GM23338 (cell line): ENCODE results near the gene R3HDM2. TPM values are rescaled to one million over a fixed set of nuclear protein-coding genes. Genes with fewer than 3 reads are reported as not detected.
A peak's percentile ranks its signal among the peaks of the same experiment; 100 is the strongest.

Source experiments
- ATAC-seq: fragments of 200-7000 bp; cut with Tn5 transposase; 3 replicates; pipeline ENCODE4 v1.9.1; 2020
- DNase-seq: peaks from one replicate; pipeline ENCODE4 v3.0.0-alpha.2; 2015; ENCODE audit warnings: low spot score
- H2AFZ ChIP-seq: fragments of 200-600 bp; sonication (generic); 2 replicates; pipeline ENCODE4 v1.8.0; 2016; ENCODE audit warnings: antibody characterized with exemption, mild to moderate bottlenecking, moderate library complexity
- H3F3A ChIP-seq: fragments of 200-600 bp; sonication (generic); replicated peaks from 2 replicates; pipeline ENCODE4 v1.8.0; 2017; ENCODE audit warnings: antibody characterized with exemption, mixed run types, low read depth
- H3K27ac ChIP-seq: fragments of 200-600 bp; sonication (generic); 2 replicates; pipeline ENCODE4 v1.6.1; 2016; ENCODE audit warnings: low read depth
- H3K27me3 ChIP-seq: fragments of 200-600 bp; sonication (generic); 2 replicates; pipeline ENCODE4 v1.8.0; 2016; ENCODE audit warnings: mild to moderate bottlenecking, mixed run types, moderate library complexity; ENCODE audit not compliant: insufficient read depth
- H3K36me3 ChIP-seq: fragments of 200-600 bp; sonication (generic); 2 replicates; pipeline ENCODE4 v1.8.0; 2016; ENCODE audit warnings: mild to moderate bottlenecking; ENCODE audit not compliant: insufficient read depth
- H3K4me1 ChIP-seq: fragments of 200-600 bp; sonication (generic); 2 replicates; pipeline ENCODE4 v1.8.0; 2016; ENCODE audit warnings: mild to moderate bottlenecking, moderate library complexity; ENCODE audit not compliant: insufficient read depth
- H3K4me2 ChIP-seq: fragments of 200-600 bp; sonication (generic); 2 replicates; pipeline ENCODE4 v1.7.1; 2017; ENCODE audit warnings: mixed run types
- H3K4me3 ChIP-seq: fragments of 200-600 bp; sonication (generic); 2 replicates; pipeline ENCODE4 v1.6.1; 2016; ENCODE audit warnings: mixed run types
- H3K79me2 ChIP-seq: fragments of 200-600 bp; sonication (generic); replicated peaks from 2 replicates; pipeline ENCODE4 v1.8.0; 2017; ENCODE audit warnings: mild to moderate bottlenecking; ENCODE audit not compliant: insufficient read depth
- H3K9me2 ChIP-seq: fragments of 200-600 bp; sonication (generic); 2 replicates; pipeline ENCODE4 v1.8.0; 2017; ENCODE audit not compliant: insufficient read depth
- H4K20me1 ChIP-seq: fragments of 200-600 bp; sonication (generic); replicated peaks from 2 replicates; pipeline ENCODE4 v1.8.0; 2017; ENCODE audit warnings: mild to moderate bottlenecking; ENCODE audit not compliant: insufficient read depth
- H3K27ac Mint-ChIP-seq: 2 replicates; pipeline ENCODE4 v1.8.0; 2020; ENCODE audit warnings: inconsistent platforms, mild to moderate bottlenecking, moderate library complexity, mixed read lengths
- H3K27me3 Mint-ChIP-seq: 3 replicates; pipeline ENCODE4 v1.8.0; 2022; ENCODE audit warnings: low read depth, mild to moderate bottlenecking, moderate library complexity, mixed read lengths, inconsistent platforms; ENCODE audit not compliant: insufficient read depth, poor library complexity
- H3K36me3 Mint-ChIP-seq: 3 replicates; pipeline ENCODE4 v1.8.0; 2021; ENCODE audit warnings: low read depth, mild to moderate bottlenecking, inconsistent platforms, moderate library complexity, mixed read lengths
- H3K4me1 Mint-ChIP-seq: 3 replicates; pipeline ENCODE4 v1.8.0; 2020; ENCODE audit warnings: mild to moderate bottlenecking, inconsistent platforms, mixed read lengths
- H3K4me3 Mint-ChIP-seq: 3 replicates; pipeline ENCODE4 v1.8.0; 2021; ENCODE audit warnings: moderate library complexity, mild to moderate bottlenecking, inconsistent platforms, mixed read lengths
- H3K9me3 Mint-ChIP-seq: 3 replicates; pipeline ENCODE4 v1.8.0; 2020; ENCODE audit warnings: moderate library complexity, mild to moderate bottlenecking, inconsistent platforms, mixed read lengths
- EZH2phosphoT487 ChIP-seq: fragments of 200-600 bp; sonication (generic); IDR thresholded peaks from one replicate; pipeline ENCODE4 v1.8.1; 2018; ENCODE audit warnings: antibody characterized with exemption; ENCODE audit not compliant: unreplicated experiment
- JUNB ChIP-seq: IDR thresholded peaks from one replicate; pipeline ENCODE4 v1.6.1; 2016; ENCODE audit warnings: antibody characterized with exemption; ENCODE audit not compliant: unreplicated experiment
- NANOG ChIP-seq: IDR thresholded peaks from 2 replicates; pipeline ENCODE4 v1.6.1; 2016; ENCODE audit warnings: antibody characterized with exemption, borderline replicate concordance
- polyA plus RNA-seq: library from polyadenylated mRNA; unstranded; fragments of >200 nt; fragmentation: Nextera tagmentation; extraction: Ambion mirVana; gene quantifications from 2 replicates; pipeline ENCODE4 v1.2.1, GENCODE V29; 2016
- total RNA-seq: library from RNA; depleted of rRNA; stranded (reverse); fragments of >200 nt; shearing (Covaris generic); gene quantifications from 2 replicates; pipeline ENCODE4 v1.2.3, GENCODE V29; 2014
- TF ChIP-seq, protein P1 (sequence below): IDR thresholded peaks from 2 replicates; pipeline ENCODE4 v1.6.1; 2016; ENCODE audit warnings: antibody characterized with exemption
- TF ChIP-seq, protein P2 (sequence below), 2 experiments: fragments of 200-600 bp in 1 of 2; sonication (generic) in 1 of 2; conservative IDR thresholded peaks; 2 replicates each; pipeline versions ENCODE4 v1.5.1 to v1.6.1; 2016 to 2017; ENCODE audit warnings: antibody characterized with exemption in 2 of 2, low read depth in 2 of 2, mild to moderate bottlenecking in 2 of 2, moderate library complexity in 1 of 2

Gene R3HDM2
- total and polyA plus RNA-seq, 2 experiments from 2014 or later = 9.6 to 19.6 TPM

DNA sequence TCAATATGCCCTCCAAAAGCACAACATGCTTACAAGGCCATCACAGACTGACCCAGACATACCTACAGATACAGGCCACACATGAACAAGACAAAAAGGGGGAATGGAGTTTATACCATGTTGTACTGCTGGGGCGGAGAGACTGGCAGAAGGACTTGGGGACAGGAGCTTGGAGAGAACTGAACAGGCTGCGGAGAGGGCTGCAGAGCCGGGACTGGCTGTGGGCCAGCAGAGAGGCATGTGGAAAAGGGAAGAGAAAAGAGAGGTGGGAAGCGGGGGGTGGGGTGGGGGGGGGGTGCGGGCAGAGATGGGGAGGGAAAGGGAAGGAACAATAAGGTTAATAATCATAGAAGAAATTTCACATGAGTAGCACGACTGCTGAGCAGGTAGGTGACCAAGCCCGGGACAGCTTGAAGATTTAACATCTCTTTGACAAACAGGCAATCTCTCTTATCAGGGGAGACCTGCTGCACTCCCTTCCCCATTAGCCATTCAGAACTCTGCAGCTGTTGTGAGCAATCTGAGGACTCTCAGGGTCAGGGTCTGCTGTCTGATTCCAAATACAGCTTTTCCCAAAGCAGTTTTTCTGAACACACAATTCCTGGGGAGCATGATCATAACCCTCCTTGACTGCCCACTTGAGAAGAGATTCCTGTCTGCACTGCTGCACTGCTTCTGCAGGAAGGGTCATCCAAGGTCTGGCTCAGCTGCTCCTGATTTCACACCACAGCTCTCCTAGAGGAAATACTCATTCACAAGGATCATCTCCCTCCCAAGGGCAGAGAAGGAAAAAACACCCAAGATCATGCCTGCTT, 158.3 kb downstream of the R3HDM2 start:
- peaks cover 26% of the 10 kb centered on the region for H3K36me3 Mint-ChIP-seq
- H3K4me2 ChIP-seq = no peak overlapping the region
- ATAC-seq (no peak), DNase-seq (no peak)
- H3K9me3 Mint-ChIP-seq = no peaks in the 10 kb centered on the region
- 0 out of 2 replicates have a peak, but pooled peaks cover 3% of the 10 kb centered on the region for H3F3A ChIP-seq
- H3K4me3 Mint-ChIP-seq = no peak overlapping the region
- peak overlapping the region; percentile 53; the same call in 1 of the 2 replicates for H3K27ac ChIP-seq
- H3K27ac Mint-ChIP-seq = peak overlapping the region; percentile 12; the same call in 1 of the 2 replicates
- H3K4me1 ChIP-seq = no peaks in the 10 kb centered on the region
- H3K27me3 Mint-ChIP-seq = no peaks in the 10 kb centered on the region
- H3K79me2 ChIP-seq = no peaks in the 10 kb centered on the region
- H4K20me1 ChIP-seq = no peaks in the 10 kb centered on the region
- H3K27me3 ChIP-seq = no peaks in the 10 kb centered on the region
- TF ChIP-seq, protein P1, sequence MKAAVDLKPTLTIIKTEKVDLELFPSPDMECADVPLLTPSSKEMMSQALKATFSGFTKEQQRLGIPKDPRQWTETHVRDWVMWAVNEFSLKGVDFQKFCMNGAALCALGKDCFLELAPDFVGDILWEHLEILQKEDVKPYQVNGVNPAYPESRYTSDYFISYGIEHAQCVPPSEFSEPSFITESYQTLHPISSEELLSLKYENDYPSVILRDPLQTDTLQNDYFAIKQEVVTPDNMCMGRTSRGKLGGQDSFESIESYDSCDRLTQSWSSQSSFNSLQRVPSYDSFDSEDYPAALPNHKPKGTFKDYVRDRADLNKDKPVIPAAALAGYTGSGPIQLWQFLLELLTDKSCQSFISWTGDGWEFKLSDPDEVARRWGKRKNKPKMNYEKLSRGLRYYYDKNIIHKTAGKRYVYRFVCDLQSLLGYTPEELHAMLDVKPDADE = no peak
- no peak for TF ChIP-seq JUNB
- H3K4me3 ChIP-seq = no peak overlapping the region
- peaks cover 10% of the 10 kb centered on the region; the same call in 2 of the 3 replicates for H3K4me1 Mint-ChIP-seq
- no peak overlapping the region for H2AFZ ChIP-seq
- peaks cover 5% of the 10 kb centered on the region; the same call in 1 of the 2 replicates for H3K36me3 ChIP-seq
- no peaks in the 10 kb centered on the region for H3K9me2 ChIP-seq

DNA sequence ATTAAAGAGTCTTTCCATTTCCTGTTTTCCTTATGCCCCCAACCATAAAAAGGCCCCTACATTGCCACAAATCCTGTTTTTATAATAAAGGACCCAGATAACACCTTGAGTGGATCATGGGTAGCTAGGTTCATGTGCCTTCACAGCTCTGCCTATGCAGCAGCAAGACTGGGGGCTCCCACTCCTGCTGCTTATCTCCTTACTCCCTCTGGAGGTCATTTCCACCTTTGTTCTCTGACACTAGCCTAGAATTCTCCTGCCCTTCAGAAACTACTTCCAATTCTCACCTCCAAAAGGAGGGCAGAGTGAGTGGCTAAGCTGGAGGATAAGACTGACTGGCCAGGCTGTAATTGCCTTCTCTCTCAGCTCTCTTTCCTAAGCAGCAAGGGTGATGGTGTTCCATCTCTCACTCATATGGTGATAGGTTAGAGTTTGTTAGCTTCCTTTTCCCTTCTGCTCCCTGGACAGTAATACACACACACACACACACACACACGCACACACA, 159.8 kb downstream of the R3HDM2 start:
- Mint-ChIP-seq H3K27me3 (no peaks in the 10 kb centered on the region), H3K36me3 (peaks cover 25% of the 10 kb centered on the region), H3K27ac (no peak overlapping the region), H3K4me3 (no peak overlapping the region), H3K4me1 (peaks cover 10% of the 10 kb centered on the region; the same call in 2 of the 3 replicates), H3K9me3 (no peaks in the 10 kb centered on the region)
- peaks cover 5% of the 10 kb centered on the region; the same call in 1 of the 2 replicates for H3K36me3 ChIP-seq
- no peak for TF ChIP-seq EZH2phosphoT487
- TF ChIP-seq, protein P2, sequence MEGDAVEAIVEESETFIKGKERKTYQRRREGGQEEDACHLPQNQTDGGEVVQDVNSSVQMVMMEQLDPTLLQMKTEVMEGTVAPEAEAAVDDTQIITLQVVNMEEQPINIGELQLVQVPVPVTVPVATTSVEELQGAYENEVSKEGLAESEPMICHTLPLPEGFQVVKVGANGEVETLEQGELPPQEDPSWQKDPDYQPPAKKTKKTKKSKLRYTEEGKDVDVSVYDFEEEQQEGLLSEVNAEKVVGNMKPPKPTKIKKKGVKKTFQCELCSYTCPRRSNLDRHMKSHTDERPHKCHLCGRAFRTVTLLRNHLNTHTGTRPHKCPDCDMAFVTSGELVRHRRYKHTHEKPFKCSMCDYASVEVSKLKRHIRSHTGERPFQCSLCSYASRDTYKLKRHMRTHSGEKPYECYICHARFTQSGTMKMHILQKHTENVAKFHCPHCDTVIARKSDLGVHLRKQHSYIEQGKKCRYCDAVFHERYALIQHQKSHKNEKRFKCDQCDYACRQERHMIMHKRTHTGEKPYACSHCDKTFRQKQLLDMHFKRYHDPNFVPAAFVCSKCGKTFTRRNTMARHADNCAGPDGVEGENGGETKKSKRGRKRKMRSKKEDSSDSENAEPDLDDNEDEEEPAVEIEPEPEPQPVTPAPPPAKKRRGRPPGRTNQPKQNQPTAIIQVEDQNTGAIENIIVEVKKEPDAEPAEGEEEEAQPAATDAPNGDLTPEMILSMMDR (conservative IDR thresholded peaks at IDR 0.05; ENCODE audit: low read depth in 2 of 2) = peak; percentile 48 to 61
- H3K27me3 ChIP-seq = no peaks in the 10 kb centered on the region
- H3K9me2 ChIP-seq = no peaks in the 10 kb centered on the region
- H4K20me1 ChIP-seq = no peaks in the 10 kb centered on the region
- no peaks in the 10 kb centered on the region for H3K4me1 ChIP-seq
- peak; percentile 92 for ATAC-seq
- peak; percentile 73 for DNase-seq
- H3K79me2 ChIP-seq = no peaks in the 10 kb centered on the region
- no peak overlapping the region for H3K27ac ChIP-seq
- no peaks in the 10 kb centered on the region for H3F3A ChIP-seq
- no peak overlapping the region for H2AFZ ChIP-seq
- no peak overlapping the region for H3K4me3 ChIP-seq
- no peak overlapping the region for H3K4me2 ChIP-seq

DNA sequence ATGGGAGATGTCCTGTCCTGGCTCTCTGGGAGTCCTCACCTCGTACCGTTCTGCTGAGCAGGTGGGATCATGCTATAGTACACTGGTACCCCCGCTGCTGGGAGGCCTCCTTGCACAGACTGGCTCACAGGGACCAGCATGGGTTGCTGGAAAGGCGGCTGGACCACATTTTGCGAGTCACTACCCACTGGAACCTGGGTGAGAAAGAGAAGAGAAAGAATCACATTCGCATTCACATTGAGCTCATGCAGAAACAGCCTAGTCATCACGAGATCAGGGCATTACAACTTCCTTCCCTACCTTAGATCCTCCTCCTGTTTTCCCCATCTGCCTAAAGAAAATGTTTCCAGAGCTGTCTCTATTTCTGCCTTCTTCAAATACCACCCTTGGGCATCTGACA, 162.6 kb downstream of the R3HDM2 start:
- Histone ChIP-seq H3K79me2 (no peaks in the 10 kb centered on the region), H3K36me3 (peaks cover 3% of the 10 kb centered on the region; the same call in 1 of the 2 replicates), H4K20me1 (no peaks in the 10 kb centered on the region), H3K4me1 (no peaks in the 10 kb centered on the region), H3K27me3 (no peaks in the 10 kb centered on the region), H3F3A (peaks cover 5% of the 10 kb centered on the region; the same call in 1 of the 2 replicates), H3K4me3 (no peak overlapping the region), H3K4me2 (no peak overlapping the region), H3K9me2 (no peaks in the 10 kb centered on the region), H2AFZ (no peak overlapping the region), H3K27ac (peak overlapping the region; percentile 7; the same call in 1 of the 2 replicates)
- ATAC-seq (no peak), DNase-seq (no peak)
- H3K27me3 Mint-ChIP-seq = peaks cover 6% of the 10 kb centered on the region
- no peak overlapping the region for H3K4me3 Mint-ChIP-seq
- H3K27ac Mint-ChIP-seq = peak overlapping the region; percentile 76
- H3K9me3 Mint-ChIP-seq = no peaks in the 10 kb centered on the region
- H3K36me3 Mint-ChIP-seq = peaks cover 19% of the 10 kb centered on the region
- peaks cover 10% of the 10 kb centered on the region; the same call in 2 of the 3 replicates for H3K4me1 Mint-ChIP-seq
- TF ChIP-seq NANOG = no peak
- TF ChIP-seq, protein P1 = no peak
- TF ChIP-seq EZH2phosphoT487 = no peak
